GM10266 (cell line): ENCODE measurements around the gene SPATA31A5.
"Not testable (repeated sequence)": the region's sequence is repeated elsewhere in the genome, so short reads cannot be mapped to it uniquely, and the experiment has no call there.

Experiments used
- DNase-seq: peaks from one replicate; pipeline ENCODE4 v3.0.0; 2012; ENCODE audit errors: extremely low spot score

SPATA31A5 gene

GRCh38 chr9:60914107-60914506, at the start of gene SPATA31A5:
Gene SPATA31A5 (plus strand): TSS chr9:60914407. CDS start chr9:60914436, 29 bp downstream.
- not testable (repeated sequence) for DNase-seq

GRCh38 chr9:60962990-60963350, 48.8 kb downstream of the SPATA31A5 start:
- DNase-seq = not testable (repeated sequence)

- not testable (repeated sequence) for DNase-seq
Measured at GRCh38 chr9:60966382-60966781, 52.2 kb downstream of the SPATA31A5 start.
